NOMO-1 treated with DMSO at 0.1 percent for 48 hours (cell line): ENCODE results near the gene KIAA1217.

Source experiments
- DNase-seq: peaks from one replicate; lab custom pipeline; 2025; ENCODE audit not compliant: unreplicated experiment; lab: John Stamatoyannopoulos, UW

Gene KIAA1217

GRCh38 chr10:24208661-24209431 lies at the start of gene KIAA1217:
Gene KIAA1217, plus strand, starts transcription at chr10:24209138. Its CDS starts 56 bp downstream, at chr10:24209194.
- DNase-seq, result no peak

GRCh38 chr10:24162206-24162985 lies 46.5 kb upstream of the KIAA1217 start:
- no peak for DNase-seq

- no peak for DNase-seq
Observed at GRCh38 chr10:24163485-24163884, 45.5 kb upstream of the KIAA1217 start.

GRCh38 chr10:24168258-24169170 lies 40.4 kb upstream of the KIAA1217 start:
- no peak for DNase-seq

- DNase-seq, result no peak
Observed at GRCh38 chr10:24170199-24170598, 38.7 kb upstream of the KIAA1217 start.

- no peak for DNase-seq
Observed at GRCh38 chr10:24172909-24173308, 36.0 kb upstream of the KIAA1217 start.

GRCh38 chr10:24174014-24174413 lies 34.9 kb upstream of the KIAA1217 start:
- DNase-seq, result no peak

- no peak for DNase-seq
Observed at GRCh38 chr10:24176658-24177057, 32.3 kb upstream of the KIAA1217 start.

GRCh38 chr10:24177636-24178035 lies 31.3 kb upstream of the KIAA1217 start:
- DNase-seq, result no peak

- no peak for DNase-seq
Observed at GRCh38 chr10:24180891-24181290, 28.0 kb upstream of the KIAA1217 start.

- DNase-seq, result no peak
Observed at GRCh38 chr10:24184455-24184854, 24.5 kb upstream of the KIAA1217 start.

- DNase-seq, result no peak
Observed at GRCh38 chr10:24193330-24193729, 15.6 kb upstream of the KIAA1217 start.

GRCh38 chr10:24197263-24197662 lies 11.7 kb upstream of the KIAA1217 start:
- no peak for DNase-seq

- no peak for DNase-seq
Observed at GRCh38 chr10:24201503-24202180, 7.3 kb upstream of the KIAA1217 start.

- no peak for DNase-seq
Observed at GRCh38 chr10:24202181-24202570, 6.8 kb upstream of the KIAA1217 start.

- DNase-seq, result no peak
Observed at GRCh38 chr10:24205821-24206220, 3.1 kb upstream of the KIAA1217 start.

GRCh38 chr10:24206334-24206733 lies 2.6 kb upstream of the KIAA1217 start:
- peak; percentile 35 for DNase-seq

GRCh38 chr10:24206926-24207325 lies 2.0 kb upstream of the KIAA1217 start:
- DNase-seq, result no peak

- DNase-seq, result no peak
Observed at GRCh38 chr10:24207341-24207740, 1.6 kb upstream of the KIAA1217 start.

- DNase-seq, result no peak
Observed at GRCh38 chr10:24207781-24208611, 942 bp upstream of the KIAA1217 start.
